GM12875 (cell line): ENCODE data around the gene ATE1.
"Not testable (repeated sequence)": the region's sequence is repeated elsewhere in the genome, so short reads cannot be mapped to it uniquely, and the experiment has no call there.

ENCODE experiments used
- H3K4me3 ChIP-seq: one replicate; pipeline ENCODE4 v1.5.1; 2011; ENCODE audit warnings: low read depth, low read length, control low read depth
- TF ChIP-seq, protein P1 (sequence below): IDR thresholded peaks from 2 replicates; pipeline ENCODE4 v1.5.1; 2011; ENCODE audit warnings: low read depth, mild to moderate bottlenecking, control low read depth, inconsistent platforms, low read length, moderate library complexity, borderline replicate concordance; ENCODE audit not compliant: insufficient read depth

ATE1 gene

DNA sequence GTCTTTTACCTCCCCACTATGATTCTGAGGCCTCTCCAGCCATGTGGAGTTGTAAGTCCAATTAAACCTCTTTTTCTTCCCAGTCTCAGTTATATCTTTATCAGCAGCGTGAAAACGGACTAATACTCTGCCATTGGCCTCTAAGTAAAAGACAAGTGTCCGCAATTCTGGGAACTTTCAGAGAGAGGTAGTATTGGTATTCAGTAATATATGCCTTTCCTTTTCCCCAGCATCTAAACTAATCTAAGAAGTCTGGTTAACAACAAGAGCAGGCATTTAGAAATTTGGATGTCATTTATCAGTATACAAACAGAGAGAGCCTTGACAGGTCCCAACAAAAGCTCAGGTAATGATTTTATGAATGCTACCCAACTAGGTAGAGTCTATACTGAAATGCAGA lies 95.2 kb downstream of the ATE1 start:
- TF ChIP-seq, protein P1, sequence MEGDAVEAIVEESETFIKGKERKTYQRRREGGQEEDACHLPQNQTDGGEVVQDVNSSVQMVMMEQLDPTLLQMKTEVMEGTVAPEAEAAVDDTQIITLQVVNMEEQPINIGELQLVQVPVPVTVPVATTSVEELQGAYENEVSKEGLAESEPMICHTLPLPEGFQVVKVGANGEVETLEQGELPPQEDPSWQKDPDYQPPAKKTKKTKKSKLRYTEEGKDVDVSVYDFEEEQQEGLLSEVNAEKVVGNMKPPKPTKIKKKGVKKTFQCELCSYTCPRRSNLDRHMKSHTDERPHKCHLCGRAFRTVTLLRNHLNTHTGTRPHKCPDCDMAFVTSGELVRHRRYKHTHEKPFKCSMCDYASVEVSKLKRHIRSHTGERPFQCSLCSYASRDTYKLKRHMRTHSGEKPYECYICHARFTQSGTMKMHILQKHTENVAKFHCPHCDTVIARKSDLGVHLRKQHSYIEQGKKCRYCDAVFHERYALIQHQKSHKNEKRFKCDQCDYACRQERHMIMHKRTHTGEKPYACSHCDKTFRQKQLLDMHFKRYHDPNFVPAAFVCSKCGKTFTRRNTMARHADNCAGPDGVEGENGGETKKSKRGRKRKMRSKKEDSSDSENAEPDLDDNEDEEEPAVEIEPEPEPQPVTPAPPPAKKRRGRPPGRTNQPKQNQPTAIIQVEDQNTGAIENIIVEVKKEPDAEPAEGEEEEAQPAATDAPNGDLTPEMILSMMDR: no peak
- H3K4me3 ChIP-seq: no peak overlapping the region

DNA sequence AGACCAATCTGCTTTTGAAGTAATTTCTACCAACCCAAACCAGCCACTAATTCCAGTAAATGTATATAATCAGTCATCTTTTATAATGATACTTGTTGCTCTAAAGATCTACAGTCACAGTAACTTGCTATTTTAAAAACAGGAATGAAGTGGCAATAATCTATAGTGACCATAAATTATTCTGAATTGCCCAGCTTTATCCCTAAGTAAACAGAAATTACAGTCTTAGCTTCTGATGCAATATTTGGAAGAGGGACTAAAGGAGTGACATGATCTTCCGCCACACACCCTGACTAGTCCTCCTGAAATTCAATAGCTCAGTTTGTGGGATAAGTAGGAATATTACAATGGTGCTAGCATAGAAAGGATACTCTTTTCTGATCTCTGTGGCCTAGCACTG lies 96.1 kb downstream of the ATE1 start:
- no peak overlapping the region for H3K4me3 ChIP-seq
- TF ChIP-seq, protein P1: no peak

DNA sequence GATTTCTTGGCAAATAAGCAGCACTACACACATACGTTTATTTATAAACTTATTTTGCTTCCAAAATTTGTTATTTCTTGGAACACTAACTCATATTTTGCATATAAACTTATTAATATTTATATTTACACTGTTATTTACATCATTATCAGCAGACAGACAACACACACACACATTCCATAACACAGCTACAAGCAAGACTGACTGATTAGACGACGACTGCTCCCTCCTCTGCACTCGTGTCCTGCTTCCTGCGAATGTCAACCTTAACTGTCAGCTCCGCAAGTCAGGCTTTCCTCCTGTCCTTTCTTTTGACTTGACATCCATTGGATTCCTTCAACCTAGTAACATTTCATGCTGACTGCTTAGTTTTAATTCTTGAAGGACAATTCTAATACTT lies 96.6 kb downstream of the ATE1 start:
- TF ChIP-seq, protein P1: no peak
- no peak overlapping the region for H3K4me3 ChIP-seq

DNA sequence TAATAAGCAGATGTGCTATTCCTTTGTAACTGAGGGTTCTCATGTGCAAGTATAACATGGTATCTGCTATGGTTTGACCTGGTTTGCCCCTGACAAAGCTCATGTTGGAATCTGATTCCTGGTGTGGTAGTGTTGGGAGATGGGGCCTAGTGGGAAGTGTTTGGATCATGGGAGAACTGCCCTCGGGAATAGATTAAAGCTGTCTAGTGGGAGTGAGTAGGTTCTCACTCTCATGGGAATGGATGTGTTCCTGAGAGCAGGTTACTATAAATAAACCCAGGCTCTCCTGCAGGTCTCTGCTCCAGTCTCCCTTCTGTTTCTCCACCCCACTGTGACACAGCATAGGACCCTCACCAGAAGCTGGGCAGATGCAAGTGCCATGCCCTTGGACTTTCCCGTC lies 97.7 kb downstream of the ATE1 start:
- TF ChIP-seq, protein P1: no peak
- no peak overlapping the region for H3K4me3 ChIP-seq

DNA sequence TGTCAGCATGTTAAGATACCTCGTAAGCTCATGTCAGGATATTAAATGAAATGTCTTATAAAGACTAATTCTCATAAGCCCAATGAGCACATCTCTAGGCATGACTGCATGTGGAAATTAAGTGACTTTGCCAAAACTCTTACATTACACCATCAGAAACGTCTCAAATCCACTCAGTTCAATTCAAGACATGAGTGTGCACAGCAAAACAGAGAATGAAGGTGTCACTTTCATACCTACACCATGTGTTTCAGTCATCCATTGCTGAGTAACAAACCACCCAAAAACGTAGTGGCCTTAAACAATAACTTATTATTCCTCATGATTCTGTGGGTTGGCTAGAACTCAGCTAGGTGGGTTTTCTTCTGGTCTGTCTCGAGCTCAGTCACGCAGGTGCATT lies 99.8 kb downstream of the ATE1 start:
- H3K4me3 ChIP-seq: no peak overlapping the region
- TF ChIP-seq, protein P1: no peak

DNA sequence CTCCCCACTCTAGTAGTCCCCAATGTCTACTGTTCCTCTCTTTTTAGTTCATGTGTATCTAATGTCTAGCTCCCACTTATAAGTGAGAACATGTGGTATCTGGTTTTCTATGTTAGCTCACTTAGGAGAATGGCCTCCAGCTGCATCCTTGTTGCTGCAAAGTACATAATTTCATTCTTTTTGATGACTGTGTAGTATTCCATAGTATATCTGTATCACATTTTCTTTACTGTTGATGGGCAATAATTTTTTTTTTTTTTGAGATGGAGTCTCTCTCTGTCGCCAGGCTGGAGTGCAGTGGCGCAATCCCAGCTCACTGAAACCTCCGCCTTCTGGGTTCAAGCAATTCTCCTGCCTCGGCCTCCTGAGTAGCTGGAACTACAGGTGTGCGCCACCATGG lies 101.1 kb downstream of the ATE1 start:
- not testable (repeated sequence) for H3K4me3 ChIP-seq

DNA sequence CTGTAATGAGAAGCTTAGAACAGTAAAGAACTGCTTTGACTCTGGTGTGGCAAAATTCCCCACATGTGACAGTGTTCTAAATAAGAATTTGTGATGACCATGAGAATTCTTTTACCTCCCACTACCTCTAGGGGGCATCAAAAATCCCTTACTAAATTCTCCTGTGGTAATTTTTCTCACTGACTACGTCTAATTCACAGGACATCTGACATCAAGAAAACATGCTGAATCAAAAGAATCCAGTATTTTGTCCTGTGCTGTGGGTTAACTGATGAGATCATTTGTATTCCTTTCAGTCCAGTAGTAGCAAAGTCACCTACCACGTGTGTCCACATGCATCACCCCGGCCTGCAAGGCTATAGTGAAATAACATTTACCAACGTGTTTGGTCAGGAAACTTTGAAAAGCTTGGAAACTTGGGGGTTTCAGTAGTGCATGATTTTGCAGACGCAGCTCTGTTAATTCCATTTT lies 103.8 kb downstream of the ATE1 start:
- TF ChIP-seq, protein P1: peak; percentile 45; the same call in 1 of the 2 replicates
- H3K4me3 ChIP-seq: no peak overlapping the region

DNA sequence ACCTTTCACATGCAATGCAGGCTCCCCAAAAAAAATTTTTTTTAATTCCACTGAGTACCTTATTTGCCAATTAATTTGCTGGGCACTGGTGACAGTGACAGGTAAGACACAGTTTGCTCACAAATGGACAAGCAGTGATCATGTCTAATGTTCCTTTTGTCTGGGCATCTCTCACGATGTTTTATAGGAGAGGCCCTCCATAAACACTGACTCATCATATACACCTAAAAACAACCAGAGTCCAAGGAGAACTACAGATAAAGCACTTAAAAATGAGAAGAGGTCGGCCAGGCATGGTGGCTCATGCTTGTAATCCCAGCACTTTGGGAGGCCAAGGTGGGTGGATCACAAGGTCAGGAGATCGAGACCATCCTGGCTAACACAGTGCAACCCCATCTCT lies 105.1 kb downstream of the ATE1 start:
- no peak overlapping the region for H3K4me3 ChIP-seq
- TF ChIP-seq, protein P1: no peak
